Fibroblast of lung (primary cell): Measurements from ENCODE around the gene SLC25A40. TPM values are rescaled to one million over a fixed set of nuclear protein-coding genes. Genes with fewer than 3 reads are reported as not detected.
"Not testable (repeated sequence)": the region's sequence is repeated elsewhere in the genome, so short reads cannot be mapped to it uniquely, and the experiment has no call there.

Experiments used
- DNase-seq, 2 donors: peaks; one replicate each; pipeline versions ENCODE4 v3.0.0 to v3.0.0-alpha.2; 2010; ENCODE audit warnings: low read depth in 2 of 2
- H2AFZ ChIP-seq: 2 replicates; pipeline ENCODE4 v1.5.1; 2012; ENCODE audit warnings: low read length, control low read depth, inconsistent platforms
- H3K27ac ChIP-seq: 2 replicates; pipeline ENCODE4 v1.5.1; 2011; ENCODE audit warnings: low read length, control low read depth; ENCODE audit not compliant: insufficient read depth
- H3K27me3 ChIP-seq: 2 replicates; pipeline ENCODE4 v1.5.1; 2011; ENCODE audit warnings: mild to moderate bottlenecking, low read length; ENCODE audit not compliant: control insufficient read depth, insufficient read depth
- H3K36me3 ChIP-seq: 2 replicates; pipeline ENCODE4 v1.5.1; 2011; ENCODE audit warnings: low read length; ENCODE audit not compliant: control insufficient read depth, insufficient read depth
- H3K4me1 ChIP-seq: 2 replicates; pipeline ENCODE4 v1.5.1; 2011; ENCODE audit warnings: low read length; ENCODE audit not compliant: control insufficient read depth, insufficient read depth; ENCODE audit errors: extremely low read depth
- H3K4me2 ChIP-seq: 2 replicates; pipeline ENCODE4 v1.5.1; 2011; ENCODE audit warnings: low read length, control low read depth; ENCODE audit not compliant: insufficient read depth; ENCODE audit errors: extremely low read depth
- H3K4me3 ChIP-seq, 4 experiments: fragments of 200-600 bp in 1 of 4; sonication (generic) in 1 of 4; replicated peaks in 1 of 4; 2 replicates each; pipeline ENCODE4 v1.5.1; 2011 to 2016; ENCODE audit warnings: low read length in 4 of 4, low read depth in 3 of 4, mild to moderate bottlenecking in 3 of 4, control low read depth in 2 of 4, inconsistent platforms in 1 of 4, mixed read lengths in 1 of 4; ENCODE audit not compliant: insufficient read depth in 1 of 4; ENCODE audit errors: control extremely low read depth in 1 of 4
- H3K79me2 ChIP-seq: 2 replicates; pipeline ENCODE4 v1.5.1; 2012; ENCODE audit warnings: mild to moderate bottlenecking, low read length, inconsistent platforms; ENCODE audit not compliant: control insufficient read depth, insufficient read depth
- H3K9ac ChIP-seq: 2 replicates; pipeline ENCODE4 v1.5.1; 2011; ENCODE audit warnings: mild to moderate bottlenecking, low read length, control low read depth; ENCODE audit not compliant: insufficient read depth
- H3K9me3 ChIP-seq: 2 replicates; pipeline ENCODE4 v1.5.1; 2012; ENCODE audit warnings: low read depth, low read length; ENCODE audit not compliant: control insufficient read depth, insufficient read depth
- H4K20me1 ChIP-seq: 2 replicates; pipeline ENCODE4 v1.5.1; 2011; ENCODE audit warnings: low read length; ENCODE audit not compliant: control insufficient read depth, insufficient read depth; ENCODE audit errors: extremely low read depth
- CTCF ChIP-seq, 2 donors: IDR thresholded peaks in 1 of 2; conservative IDR thresholded peaks in 1 of 2; 1 replicate in 1 of 2; 2 replicates in 1 of 2; pipeline ENCODE4 v1.5.1; 2011 to 2012; ENCODE audit warnings: low read length in 2 of 2, control low read depth in 1 of 2, inconsistent platforms in 1 of 2, low read depth in 1 of 2, mild to moderate bottlenecking in 1 of 2
- EZH2 ChIP-seq: IDR thresholded peaks from 2 replicates; pipeline ENCODE4 v1.5.1; 2012; ENCODE audit warnings: low read length, control low read depth, mild to moderate bottlenecking; ENCODE audit errors: missing control alignments
- polyA plus RNA-seq, 2 donors: library from polyadenylated mRNA; depleted of rRNA in 1 of 2; stranded (reverse) in 1 of 2; unstranded in 1 of 2; fragments of >200 nt; gene quantifications; 2 replicates each; pipeline ENCODE4 v1.2.1, GENCODE V29; 2011 to 2012; ENCODE audit warnings: missing spikeins in 1 of 2
- total RNA-seq: library from RNA; depleted of rRNA; stranded (reverse); fragments of >200 nt; gene quantifications from 2 replicates; pipeline ENCODE4 v1.2.1, GENCODE V29; 2014

SLC25A40 gene
- total and polyA plus RNA-seq, 2 donors (not counting 1 experiment from before 2014, with no cell fraction given) = 6.3 to 10.2 TPM

- Histone ChIP-seq H3K79me2 (no peaks in the 10 kb centered on the region), H3K27me3 (no peaks in the 10 kb centered on the region), H3K4me1 (no peaks in the 10 kb centered on the region), H3K4me2 (no peak overlapping the region), H3K36me3 (no peaks in the 10 kb centered on the region), H3K9ac (no peak overlapping the region), H3K4me3 (no peak overlapping the region), H4K20me1 (no peaks in the 10 kb centered on the region), H2AFZ (no peak overlapping the region), H3K27ac (no peak overlapping the region), H3K9me3 (no peaks in the 10 kb centered on the region)
- no peak for DNase-seq
- TF ChIP-seq CTCF (conservative IDR thresholded peaks at IDR 0.05 in 1 of 2, IDR thresholded peaks at IDR 0.05 in 1 of 2; ENCODE audit: low read depth in 1 of 2, low read length in 2 of 2) = no peak
- no peak for TF ChIP-seq EZH2
Measured at GRCh38 chr7:87919875-87920274, 43.7 kb upstream of the SLC25A40 start.

- H3K27ac ChIP-seq = no peak overlapping the region
- H4K20me1 ChIP-seq = no peaks in the 10 kb centered on the region
- no peaks in the 10 kb centered on the region for H3K9me3 ChIP-seq
- H3K79me2 ChIP-seq = no peaks in the 10 kb centered on the region
- TF ChIP-seq CTCF (conservative IDR thresholded peaks at IDR 0.05 in 1 of 2, IDR thresholded peaks at IDR 0.05 in 1 of 2; ENCODE audit: low read depth in 1 of 2, low read length in 2 of 2) (no peak), EZH2 (no peak)
- H3K36me3 ChIP-seq = no peaks in the 10 kb centered on the region
- no peaks in the 10 kb centered on the region for H3K4me1 ChIP-seq
- no peak overlapping the region for H2AFZ ChIP-seq
- H3K4me2 ChIP-seq = no peak overlapping the region
- H3K27me3 ChIP-seq = no peaks in the 10 kb centered on the region
- no peak overlapping the region for H3K9ac ChIP-seq
- DNase-seq = no peak
- H3K4me3 ChIP-seq = no peak overlapping the region
Measured at GRCh38 chr7:87918740-87919139, 42.6 kb upstream of the SLC25A40 start.

DNA sequence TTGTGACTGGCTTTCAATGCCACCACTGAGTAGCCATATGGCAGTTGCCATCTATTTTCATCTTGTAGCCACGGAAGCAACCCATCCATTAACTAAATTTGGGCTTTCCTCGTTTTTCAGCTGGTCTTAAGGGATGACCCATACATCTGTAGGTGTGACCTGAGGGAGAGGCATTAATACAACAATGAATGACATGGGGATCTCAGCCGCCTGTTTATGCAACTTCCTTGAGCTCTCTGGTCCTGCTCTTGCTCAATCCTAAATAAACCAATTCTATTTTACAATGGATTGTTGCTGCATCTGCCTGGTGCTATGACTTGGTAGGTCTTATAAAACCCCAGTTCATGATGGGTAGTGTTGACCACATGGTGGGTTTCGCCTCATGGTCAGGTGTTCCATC lies 36.0 kb upstream of the SLC25A40 start:
- H3K27me3 ChIP-seq = no peaks in the 10 kb centered on the region
- no peaks in the 10 kb centered on the region for H3K9me3 ChIP-seq
- TF ChIP-seq CTCF (conservative IDR thresholded peaks at IDR 0.05 in 1 of 2, IDR thresholded peaks at IDR 0.05 in 1 of 2; ENCODE audit: low read depth in 1 of 2, low read length in 2 of 2) = no peak
- TF ChIP-seq EZH2 = no peak
- no peak for DNase-seq
- no peak overlapping the region for H3K4me3 ChIP-seq
- no peak overlapping the region for H3K4me2 ChIP-seq
- H3K27ac ChIP-seq = no peak overlapping the region
- no peak overlapping the region for H3K9ac ChIP-seq
- H3K4me1 ChIP-seq = no peaks in the 10 kb centered on the region
- H3K36me3 ChIP-seq = no peaks in the 10 kb centered on the region
- H4K20me1 ChIP-seq = no peaks in the 10 kb centered on the region
- H2AFZ ChIP-seq = no peak overlapping the region
- no peaks in the 10 kb centered on the region for H3K79me2 ChIP-seq

- not testable (repeated sequence) for H3K36me3 ChIP-seq, H3K4me3 ChIP-seq, H3K27ac ChIP-seq, H3K27me3 ChIP-seq, DNase-seq, H2AFZ ChIP-seq, H4K20me1 ChIP-seq, H3K9ac ChIP-seq, H3K4me2 ChIP-seq, H3K4me1 ChIP-seq, H3K79me2 ChIP-seq, H3K9me3 ChIP-seq
Measured at GRCh38 chr7:87908814-87909213, 32.7 kb upstream of the SLC25A40 start.

DNA sequence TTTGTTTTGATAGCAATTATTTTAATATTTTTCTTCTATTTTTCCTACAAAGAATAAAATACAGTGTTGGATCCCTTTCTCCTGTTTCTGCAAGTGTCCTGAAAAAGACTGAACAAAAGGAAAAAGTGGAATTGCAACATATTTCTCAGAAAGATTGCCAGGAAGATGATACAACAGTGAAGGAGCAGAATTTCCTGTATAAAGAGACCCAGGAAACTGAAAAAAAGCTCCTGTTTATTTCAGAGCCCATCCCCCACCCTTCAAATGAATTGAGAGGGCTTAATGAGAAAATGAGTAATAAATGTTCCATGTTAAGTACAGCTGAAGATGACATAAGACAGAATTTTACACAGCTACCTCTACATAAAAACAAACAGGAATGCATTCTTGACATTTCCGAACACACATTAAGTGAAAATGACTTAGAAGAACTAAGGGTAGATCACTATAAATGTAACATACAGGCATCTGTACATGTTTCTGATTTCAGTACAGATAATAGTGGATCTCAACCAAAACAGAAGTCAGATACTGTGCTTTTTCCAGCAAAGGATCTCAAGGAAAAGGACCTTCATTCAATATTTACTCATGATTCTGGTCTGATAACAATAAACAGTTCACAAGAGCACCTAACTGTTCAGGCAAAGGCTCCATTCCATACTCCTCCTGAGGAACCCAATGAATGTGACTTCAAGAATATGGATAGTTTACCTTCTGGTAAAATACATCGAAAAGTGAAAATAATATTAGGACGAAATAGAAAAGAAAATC lies 31.2 kb upstream of the SLC25A40 start:
- not testable (repeated sequence) for H3K79me2 ChIP-seq, H2AFZ ChIP-seq, H3K9ac ChIP-seq, H3K4me1 ChIP-seq, H3K36me3 ChIP-seq, H4K20me1 ChIP-seq, H3K9me3 ChIP-seq, H3K4me3 ChIP-seq, H3K27ac ChIP-seq, H3K27me3 ChIP-seq, DNase-seq, H3K4me2 ChIP-seq
